AG08395 (cell line): ENCODE data around the gene NAB2.
A peak's percentile ranks its signal among the peaks of the same experiment; 100 is the strongest.
"Not testable (repeated sequence)": the region's sequence is repeated elsewhere in the genome, so short reads cannot be mapped to it uniquely, and the experiment has no call there.

Experiments used
- DNase-seq: peaks from one replicate; pipeline ENCODE4 v3.0.0; 2012; ENCODE audit warnings: mixed read lengths, low spot score

NAB2 gene

GRCh38 chr12:57110104-57111030 lies 21.5 kb downstream of the NAB2 start:
- DNase-seq: no peak

- DNase-seq: peak; percentile 73
These were observed 22.3 kb downstream of the NAB2 start, which contains the start of gene STAT6 for GRCh38 chr12:57111031-57111734. Gene STAT6, minus strand, starts transcription at chr12:57111362. Its CDS starts 3,084 bp downstream, at chr12:57108278.

- DNase-seq: no peak
These were observed 23.8 kb downstream of the NAB2 start for GRCh38 chr12:57112492-57113294.

GRCh38 chr12:57116580-57117281 lies 27.8 kb downstream of the NAB2 start:
- DNase-seq: no peak

- no peak for DNase-seq
These were observed 29.9 kb downstream of the NAB2 start for GRCh38 chr12:57118711-57119271.

- DNase-seq: no peak
These were observed 30.6 kb downstream of the NAB2 start for GRCh38 chr12:57119294-57120085.

- DNase-seq: not testable (repeated sequence)
These were observed 31.8 kb downstream of the NAB2 start for GRCh38 chr12:57120718-57121117.

- DNase-seq: no peak
These were observed 34.9 kb downstream of the NAB2 start for GRCh38 chr12:57123813-57124212.

- peak; percentile 80 for DNase-seq
These were observed 35.5 kb downstream of the NAB2 start for GRCh38 chr12:57124261-57124877.

- DNase-seq: no peak
These were observed 37.1 kb downstream of the NAB2 start for GRCh38 chr12:57126061-57126460.

GRCh38 chr12:57126561-57126960 lies 37.6 kb downstream of the NAB2 start:
- no peak for DNase-seq

GRCh38 chr12:57127101-57127725 lies 38.3 kb downstream of the NAB2 start:
- peak; percentile 27 for DNase-seq

GRCh38 chr12:57127726-57128518 lies 39.0 kb downstream of the NAB2 start, which contains the start of gene LRP1:
Gene LRP1, plus strand, starts transcription at chr12:57128483. Its CDS starts 482 bp downstream, at chr12:57128965.
- DNase-seq: peak; percentile 93

GRCh38 chr12:57128519-57129247 lies 39.8 kb downstream of the NAB2 start:
- DNase-seq: no peak

- DNase-seq: no peak
These were observed 40.5 kb downstream of the NAB2 start for GRCh38 chr12:57129321-57129842.

GRCh38 chr12:57129889-57130288 lies 41.0 kb downstream of the NAB2 start:
- peak; percentile 39 for DNase-seq

GRCh38 chr12:57130941-57131340 lies 42.0 kb downstream of the NAB2 start:
- no peak for DNase-seq
